GM18508 (cell line): Measurements from ENCODE around the gene HBZ.
"Not testable (repeated sequence)": the region's sequence is repeated elsewhere in the genome, so short reads cannot be mapped to it uniquely, and the experiment has no call there.

Experiments used
- ATAC-seq: cut with Tn5 transposase; IDR thresholded peaks from one replicate; pipeline ENCODE4 v1.9.1; 2021; ENCODE audit warnings: moderate number of reproducible peaks; ENCODE audit not compliant: insufficient read depth, unreplicated experiment

Gene HBZ

DNA sequence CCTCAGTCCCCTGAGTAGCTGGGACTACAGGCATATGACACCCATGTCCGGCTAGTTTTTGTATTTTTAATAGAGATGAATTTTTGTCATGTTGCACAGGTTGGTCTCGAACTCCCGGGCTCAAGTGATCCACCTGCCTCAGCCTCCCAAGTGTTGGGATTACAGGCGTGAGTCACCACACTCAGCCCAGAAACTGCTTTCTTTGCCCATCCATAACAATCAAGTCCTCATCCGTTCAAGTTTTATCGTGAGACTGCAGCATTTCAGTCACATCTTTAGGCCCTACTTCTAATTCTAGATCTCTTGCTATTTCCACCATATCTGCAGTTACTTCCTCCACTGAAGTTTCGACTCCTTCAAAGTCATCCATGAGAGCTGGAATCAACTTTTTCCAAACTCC lies 20.3 kb upstream of the HBZ start:
- ATAC-seq, result no peak

DNA sequence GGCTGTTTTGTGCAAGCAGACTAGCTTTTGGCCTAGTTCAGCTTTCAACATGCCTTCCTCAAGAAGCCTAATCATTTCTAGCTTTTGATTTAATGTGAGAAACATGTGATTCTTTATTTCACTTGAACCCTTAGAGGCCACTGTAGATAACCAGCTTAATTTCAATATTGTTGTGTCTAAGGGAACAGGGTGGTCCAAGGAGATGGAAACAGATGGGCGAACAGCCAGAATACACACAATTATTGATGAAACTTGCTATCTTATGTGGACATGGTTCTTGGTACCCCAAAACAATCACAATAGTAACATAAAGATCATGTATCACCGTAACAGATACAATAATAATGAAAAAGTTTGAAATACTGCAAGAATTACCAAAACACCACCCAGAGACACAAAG lies 18.7 kb upstream of the HBZ start:
- ATAC-seq, result no peak

DNA sequence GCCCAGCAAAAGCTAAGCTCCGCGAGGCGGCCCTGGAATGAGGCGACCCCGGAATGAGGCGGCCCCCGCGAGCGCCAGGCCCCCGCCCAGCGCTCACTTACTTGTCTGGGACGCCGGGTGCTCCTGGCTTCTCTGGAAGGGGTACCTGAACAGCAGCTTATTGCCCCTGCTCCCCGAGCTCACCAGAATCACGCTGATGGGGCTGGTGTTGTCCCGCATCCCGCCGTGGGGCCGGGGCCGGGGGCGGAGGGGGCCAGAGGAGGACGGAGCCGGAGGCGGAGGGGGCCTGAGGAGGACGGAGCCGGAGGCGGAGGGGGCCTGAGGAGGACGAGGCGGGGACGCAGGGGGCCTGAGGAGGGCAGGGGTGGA lies 14.4 kb upstream of the HBZ start:
- ATAC-seq, result no peak

DNA sequence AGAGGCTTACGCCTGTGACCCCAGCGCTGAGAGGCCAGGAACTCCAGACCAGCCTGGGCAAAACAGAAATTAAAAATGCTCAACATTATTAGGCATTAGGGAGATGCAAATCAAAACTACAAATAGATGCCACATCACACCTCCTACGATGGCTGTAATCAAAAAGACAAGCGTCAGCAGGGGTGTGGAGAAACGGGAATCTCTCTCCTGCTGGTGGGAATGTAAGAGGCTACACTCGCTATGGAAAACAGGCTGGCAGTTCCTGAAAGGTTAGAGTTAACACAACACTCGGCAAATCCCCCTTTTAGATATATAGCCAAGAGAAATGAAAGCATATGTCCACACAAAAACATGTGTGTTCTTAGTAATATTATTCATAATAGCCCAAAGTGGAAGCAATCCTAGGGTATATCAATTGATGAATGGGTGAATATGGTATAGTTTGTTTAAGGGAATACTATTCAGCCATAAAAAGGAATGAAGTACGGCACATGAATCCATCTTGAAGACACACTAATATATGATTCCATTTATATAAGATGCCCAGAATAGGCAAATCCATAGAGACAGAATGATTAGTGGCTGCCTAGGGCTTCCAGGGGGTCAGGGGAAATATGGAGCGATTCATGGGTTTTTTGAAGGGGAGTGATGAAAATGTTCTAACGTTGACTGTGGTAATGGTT lies 12.1 kb upstream of the HBZ start:
- no peak for ATAC-seq

DNA sequence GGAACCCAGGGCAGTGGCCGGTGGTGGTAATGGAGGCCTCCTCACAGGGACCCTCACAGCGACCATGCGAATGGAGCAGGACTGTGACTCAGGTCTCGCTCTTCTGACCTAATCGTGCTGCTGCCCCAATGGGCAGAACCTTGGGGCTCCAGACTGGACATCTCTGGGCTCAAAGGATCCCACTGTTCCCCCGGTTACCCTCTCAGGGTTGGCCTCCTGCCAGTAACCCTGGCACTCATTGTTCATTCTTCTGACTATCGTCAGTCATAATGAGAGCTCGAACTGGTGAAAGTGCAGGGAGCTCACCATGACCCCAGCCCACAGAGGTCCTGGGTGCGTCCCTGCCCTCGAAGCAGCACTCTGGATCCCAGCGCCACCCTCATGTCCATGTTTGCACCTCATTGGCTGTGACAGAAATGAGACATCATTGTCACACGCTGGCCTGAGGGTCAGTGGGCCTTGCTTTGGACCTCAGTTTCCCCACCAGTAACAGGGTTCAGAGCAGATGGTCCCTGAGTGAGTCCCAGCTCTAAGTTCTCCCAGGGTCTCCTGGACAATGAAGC lies 10.0 kb upstream of the HBZ start:
- ATAC-seq, result no peak

DNA sequence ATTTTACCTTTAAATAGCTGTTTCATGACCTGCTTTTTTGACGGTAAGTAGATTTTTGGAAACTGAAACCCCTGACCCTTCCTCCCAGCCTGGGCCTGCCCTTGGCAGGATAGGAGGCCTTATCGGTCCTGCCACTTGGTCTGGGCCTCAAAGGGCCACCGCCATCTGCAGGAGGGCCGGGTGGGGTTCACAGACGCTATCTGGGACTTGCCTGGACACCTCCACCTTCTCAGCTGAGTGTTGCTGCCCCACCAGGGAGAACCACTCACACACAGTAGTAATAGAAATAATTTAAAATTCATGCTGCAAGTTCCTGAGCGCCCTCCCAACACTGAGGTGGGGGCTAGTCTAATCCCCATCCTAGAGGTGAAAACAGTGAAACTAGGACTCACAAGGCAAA lies 9.4 kb upstream of the HBZ start:
- ATAC-seq, result no peak

DNA sequence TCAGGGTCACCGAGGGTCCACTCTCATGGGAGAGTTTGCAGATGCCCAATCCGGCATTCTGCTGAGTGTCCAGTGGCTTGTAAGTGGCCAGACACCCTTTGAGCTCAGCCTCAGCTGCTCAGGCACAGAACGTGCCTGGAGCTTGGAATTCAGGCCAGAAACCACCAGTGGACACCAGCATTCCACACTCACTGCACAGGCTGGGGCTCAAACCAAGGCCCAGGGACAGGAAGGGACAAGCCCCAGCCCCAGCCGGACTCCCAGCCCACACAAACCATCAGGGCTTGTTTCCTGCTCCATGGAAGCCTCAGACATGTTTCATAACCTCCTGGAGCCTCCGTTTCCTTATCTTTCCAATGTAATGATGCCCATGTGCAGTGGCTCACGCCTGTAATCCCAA lies 9.0 kb upstream of the HBZ start:
- no peak for ATAC-seq

DNA sequence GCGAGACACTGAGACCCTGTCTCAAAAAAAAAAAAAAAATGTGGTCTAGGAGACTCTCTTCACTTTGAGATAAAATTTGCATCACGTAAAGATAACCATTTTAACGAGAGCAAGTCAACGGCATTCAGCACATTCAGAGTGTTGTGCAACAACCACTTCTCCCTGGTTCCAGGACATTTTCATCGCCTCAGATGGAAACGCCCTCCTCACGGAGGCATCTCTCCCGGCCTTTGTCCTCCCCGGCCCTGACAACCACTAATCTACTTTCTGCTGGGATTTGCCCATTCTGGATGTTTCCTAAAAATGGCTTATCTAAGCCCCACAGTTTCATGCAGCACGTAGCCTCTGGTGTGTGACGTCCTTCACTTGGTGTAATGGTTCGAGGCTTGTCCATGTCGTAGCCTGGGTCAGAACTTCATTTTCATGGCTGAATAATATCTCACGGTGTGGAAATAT lies 7.6 kb upstream of the HBZ start:
- ATAC-seq, result no peak

DNA sequence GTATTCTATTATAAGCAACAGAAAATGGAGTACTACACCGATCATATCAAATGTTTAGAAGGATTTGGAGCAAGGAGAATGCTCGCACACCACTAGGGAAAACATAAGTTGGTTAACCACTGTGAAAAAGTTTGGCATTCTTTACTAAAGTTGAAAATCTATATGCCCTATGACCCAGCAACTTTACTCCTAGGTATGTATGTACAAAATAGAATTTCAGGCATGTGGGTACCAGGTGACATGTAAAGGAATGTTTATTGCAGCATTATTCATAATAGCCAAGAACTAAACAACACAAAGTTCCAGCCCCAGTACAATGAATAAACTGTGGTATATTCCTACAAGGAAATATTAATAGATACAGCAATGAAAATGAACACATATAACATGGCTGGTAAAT lies 5.8 kb upstream of the HBZ start:
- ATAC-seq, result no peak

DNA sequence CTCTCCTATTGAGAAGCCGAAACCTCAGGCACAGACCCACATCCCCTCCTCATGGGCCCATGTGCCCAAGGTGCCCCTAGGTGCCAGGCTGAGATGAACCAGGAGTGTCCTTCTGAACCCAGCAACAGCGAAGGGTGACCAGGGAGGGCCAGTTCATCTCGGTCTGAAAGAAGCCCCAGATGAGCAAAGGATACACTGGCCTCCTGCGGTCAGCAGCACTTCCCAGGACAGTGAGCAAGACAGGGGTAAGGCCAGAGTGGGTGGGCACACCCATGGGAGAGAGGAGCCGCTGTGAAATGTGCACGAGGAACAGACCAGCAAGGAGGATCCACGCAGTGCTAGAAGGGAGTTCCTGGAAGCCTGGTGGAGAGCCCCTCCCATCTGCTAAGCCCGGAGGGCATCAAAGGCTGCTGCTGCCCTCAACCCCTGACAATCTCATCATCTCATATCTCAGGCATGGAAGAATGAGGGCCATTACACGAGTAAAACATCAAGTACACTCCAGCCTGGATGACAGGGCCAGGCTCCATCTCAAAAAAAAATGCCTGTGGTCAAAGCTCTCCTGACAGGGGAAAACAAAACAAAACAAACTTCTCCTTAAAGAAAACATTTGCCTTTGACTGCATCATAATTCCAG lies 3.3 kb upstream of the HBZ start:
- no peak for ATAC-seq

DNA sequence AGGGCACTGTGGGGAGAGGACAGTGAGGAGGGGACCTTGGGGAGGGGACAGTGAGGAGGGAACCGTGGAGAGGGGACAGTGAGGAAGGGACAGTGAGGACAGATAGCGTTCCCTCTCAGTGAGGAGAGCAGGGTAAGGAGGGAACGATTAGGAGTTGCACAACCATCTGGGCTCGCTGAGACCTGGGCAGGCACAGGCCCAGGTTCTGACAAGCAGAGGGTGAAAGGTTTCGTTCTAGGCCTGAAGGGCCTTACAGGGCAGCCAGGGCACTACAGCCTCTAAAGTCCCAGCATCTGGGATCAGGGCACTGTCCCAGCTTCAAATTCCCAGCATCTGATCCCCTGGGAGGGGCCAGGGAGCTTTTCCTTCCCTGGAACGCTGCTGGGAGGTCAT lies 681 bp downstream of the HBZ start:
- not testable (repeated sequence) for ATAC-seq

DNA sequence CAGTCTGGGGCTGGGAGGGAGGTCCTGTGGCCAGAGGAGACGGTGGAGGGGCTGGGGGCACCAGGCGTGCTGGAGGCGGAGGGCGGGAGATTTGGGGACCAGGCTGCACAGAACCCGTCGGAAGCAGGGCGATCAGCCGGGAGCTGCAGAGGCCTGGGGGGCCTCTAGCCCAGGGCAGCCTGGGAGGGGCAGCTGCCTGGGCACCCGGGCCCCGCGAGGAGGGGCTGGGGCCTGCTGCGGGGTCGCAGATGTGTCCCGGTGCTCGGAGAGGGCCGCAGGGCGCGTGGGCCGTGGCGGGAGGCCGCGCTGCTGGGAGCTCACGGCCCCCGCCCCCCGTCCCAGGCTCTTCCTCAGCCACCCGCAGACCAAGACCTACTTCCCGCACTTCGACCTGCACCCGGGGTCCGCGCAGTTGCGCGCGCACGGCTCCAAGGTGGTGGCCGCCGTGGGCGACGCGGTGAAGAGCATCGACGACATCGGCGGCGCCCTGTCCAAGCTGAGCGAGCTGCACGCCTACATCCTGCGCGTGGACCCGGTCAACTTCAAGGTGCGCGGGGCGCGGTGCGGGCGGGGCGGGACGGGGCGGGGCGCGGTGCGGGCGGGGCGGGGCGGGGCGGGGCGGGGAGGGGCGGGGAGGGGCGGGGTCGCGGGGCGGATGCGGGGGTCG lies 1.2 kb downstream of the HBZ start:
- not testable (repeated sequence) for ATAC-seq

DNA sequence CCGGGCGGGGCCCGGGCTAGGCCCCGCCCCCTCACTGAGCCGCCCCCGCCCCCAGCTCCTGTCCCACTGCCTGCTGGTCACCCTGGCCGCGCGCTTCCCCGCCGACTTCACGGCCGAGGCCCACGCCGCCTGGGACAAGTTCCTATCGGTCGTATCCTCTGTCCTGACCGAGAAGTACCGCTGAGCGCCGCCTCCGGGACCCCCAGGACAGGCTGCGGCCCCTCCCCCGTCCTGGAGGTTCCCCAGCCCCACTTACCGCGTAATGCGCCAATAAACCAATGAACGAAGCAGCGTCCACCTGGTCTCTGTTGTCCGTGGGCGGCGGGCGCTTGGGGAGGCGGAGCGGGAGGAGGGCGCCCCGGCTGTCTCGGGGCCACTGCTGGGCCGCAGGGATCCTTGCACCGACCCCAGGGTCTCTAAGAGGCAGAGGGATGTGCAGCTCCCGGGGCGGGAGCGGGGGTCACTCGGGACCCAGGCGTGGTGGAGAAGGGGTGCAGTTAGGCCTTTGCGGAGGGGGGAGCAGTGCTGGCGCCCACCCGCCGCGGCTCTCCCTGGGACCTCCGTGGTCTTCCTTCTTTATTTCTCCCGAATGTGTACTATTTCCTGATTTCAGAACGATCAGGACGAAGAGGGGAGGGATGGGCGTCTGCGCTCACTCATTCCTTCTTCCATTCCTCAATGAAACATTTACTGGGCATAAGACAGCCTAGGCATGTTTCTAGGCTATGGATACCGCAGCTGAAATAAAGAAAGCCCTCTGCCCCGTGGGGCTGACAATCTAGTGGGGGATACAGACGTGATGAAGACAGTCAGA lies 2.0 kb downstream of the HBZ start:
- no peak for ATAC-seq

DNA sequence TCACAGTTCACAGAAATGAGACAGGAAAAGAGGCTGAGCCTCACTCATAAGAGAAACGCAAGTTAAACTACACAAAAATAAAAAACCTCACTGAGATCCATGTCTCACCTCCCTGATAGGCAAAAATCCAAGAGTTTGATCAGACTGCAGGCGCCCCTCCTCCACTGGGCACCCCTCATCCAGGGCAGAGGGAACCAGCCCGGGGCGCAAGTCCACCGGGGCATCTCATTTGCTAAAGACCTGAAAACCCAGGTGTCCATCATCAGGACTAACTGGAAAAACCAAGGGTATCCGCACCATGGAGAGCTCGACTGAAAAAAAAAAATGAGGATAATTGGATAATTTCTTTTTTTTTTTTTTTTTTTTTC lies 2.6 kb downstream of the HBZ start:
- no peak for ATAC-seq

DNA sequence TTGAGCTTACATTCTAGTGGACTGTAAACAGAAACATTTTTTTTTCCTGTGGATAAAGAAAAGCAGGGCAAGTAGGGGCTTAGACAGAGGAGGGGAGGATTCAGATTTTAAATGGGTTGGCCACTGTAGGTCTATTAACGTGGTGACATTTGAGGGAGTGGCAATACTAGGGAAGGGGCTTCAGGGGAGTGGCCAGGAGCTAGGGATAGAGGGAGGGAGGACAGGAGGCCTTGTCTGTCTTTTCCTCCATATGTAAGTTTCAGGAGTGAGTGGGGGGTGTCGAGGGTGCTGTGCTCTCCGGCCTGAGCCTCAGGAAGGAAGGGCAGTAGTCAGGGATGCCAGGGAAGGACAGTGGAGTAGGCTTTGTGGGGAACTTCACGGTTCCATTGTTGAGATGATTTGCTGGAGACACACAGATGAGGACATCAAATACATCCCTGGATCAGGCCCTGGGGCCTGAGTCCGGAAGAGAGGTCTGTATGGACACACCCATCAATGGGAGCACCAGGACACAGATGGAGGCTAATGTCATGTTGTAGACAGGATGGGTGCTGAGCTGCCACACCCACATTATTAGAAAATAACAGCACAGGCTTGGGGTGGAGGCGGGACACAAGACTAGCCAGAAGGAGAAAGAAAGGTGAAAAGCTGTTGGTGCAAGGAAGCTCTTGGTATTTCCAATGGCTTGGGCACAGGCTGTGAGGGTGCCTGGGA lies 6.8 kb downstream of the HBZ start:
- no peak for ATAC-seq

DNA sequence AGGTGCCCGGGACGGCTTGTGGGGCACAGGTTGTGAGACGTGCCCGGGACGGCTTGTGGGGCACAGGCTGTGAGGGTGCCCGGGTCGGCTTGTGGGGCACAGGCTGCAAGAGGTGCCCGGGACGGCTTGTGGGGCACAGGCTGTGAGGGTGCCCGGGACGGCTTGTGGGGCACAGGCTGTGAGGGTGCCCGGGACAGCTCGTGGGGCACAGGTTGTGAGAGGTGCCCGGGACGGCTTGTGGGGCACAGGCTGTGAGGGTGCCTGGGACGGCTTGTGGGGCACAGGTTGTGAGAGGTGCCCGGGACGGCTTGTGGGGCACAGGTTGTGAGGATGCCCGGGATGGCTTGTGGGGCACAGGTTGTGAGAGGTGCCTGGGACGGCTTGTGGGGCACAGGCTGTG lies 7.8 kb downstream of the HBZ start:
- not testable (repeated sequence) for ATAC-seq

DNA sequence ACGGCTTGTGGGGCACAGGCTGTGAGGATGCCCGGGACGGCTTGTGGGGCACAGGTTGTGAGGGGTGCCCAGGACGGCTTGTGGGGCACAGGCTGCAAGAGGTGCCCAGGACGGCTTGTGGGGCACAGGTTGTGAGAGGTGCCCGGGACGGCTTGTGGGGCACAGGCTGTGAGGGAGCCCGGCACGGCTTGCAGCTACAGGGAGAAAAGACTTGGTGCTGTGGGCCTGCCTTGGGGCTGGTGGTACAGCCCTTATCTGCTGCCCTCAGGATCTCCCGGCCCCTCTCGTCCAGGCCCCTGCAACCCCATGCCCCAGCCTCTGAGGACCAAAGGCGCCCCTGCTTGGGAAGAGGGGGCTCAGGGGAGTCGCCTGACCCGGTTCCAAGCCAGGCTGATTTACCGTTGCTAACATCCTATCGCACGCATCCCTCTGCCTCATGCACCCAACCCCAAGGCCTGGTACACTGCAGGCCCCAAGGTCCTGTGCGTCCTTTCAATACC lies 8.3 kb downstream of the HBZ start:
- ATAC-seq, result no peak

DNA sequence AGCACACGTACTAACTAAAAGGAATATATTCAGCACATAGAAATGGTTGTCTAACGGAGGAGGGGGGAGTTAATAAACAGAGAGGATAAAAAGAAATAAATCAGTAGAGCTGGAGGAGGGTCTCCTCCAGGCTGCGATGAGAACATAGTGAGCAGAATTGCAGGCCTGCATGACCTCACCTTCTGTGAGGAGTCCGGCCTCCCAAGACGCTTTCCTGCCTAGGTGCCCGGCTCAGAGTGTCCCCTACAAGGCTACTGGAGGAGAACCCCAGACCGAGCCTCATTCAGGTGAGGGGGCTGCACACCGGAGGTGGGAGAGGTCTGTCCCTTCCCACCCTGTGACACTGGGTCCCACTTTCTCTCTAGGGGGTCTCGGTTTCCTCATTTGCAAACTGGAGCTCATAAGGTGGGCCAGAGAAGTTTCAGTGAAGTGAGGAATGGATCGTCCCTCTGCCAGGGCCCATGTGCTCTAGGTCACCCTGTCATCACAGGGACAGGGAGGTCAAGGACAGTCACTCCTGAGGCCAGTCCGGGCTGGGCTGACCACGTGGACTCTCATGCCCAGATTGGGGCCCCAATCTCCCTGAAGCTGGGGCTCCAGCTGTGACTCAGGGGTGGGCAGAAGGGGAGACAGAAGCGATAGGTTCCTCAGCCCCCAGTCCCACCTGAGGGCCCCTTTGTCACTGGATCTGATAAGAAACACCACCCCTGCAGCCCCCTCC lies 10.0 kb downstream of the HBZ start:
- ATAC-seq, result no peak

DNA sequence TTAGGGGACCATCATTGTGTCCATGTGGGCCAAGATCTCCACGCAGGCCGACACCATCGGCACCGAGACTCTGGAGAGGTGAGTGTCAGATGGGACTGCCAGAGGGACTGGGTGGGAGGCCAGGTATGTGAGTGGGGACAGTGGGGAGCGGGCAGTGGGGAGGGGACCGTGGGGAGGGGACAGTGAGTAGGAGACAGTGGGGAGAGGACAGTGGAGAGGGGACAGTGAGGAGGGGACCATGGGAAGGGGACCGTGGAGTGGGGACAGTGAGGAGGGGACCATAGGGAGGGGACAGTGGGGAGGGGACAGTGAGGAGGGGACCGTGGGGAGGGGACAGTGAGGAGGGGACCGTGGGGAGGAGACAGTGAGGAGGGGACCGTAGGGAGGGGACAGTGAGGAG lies 10.7 kb downstream of the HBZ start:
- ATAC-seq, result not testable (repeated sequence)
